ENCODE measurements around the gene RLN3. TPM values are rescaled to one million over a fixed set of nuclear protein-coding genes. Genes with fewer than 3 reads are reported as not detected.
A peak's percentile ranks its signal among the peaks of the same experiment; 100 is the strongest.

Gene RLN3
- total RNA-seq, 4 donors from 2014 or later: not detected

DNA sequence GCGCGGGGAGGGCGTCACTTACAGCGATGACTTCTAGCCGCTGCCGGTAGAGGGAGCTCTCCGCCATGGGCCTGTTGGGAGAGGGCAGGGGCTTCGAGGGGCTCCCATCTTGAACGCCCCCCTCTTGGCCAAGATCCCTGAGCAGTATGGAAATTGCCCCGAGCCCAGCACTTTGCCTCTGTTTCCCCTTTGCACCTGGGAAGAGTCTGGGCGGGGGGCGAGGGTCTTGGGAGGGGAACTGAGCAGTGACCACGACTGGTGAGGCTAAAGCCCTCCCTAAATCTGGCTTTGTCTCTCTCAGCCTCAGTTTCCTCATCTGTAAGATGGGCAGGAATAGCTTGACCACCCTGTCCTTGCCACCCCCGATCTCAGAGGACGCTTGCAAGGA is 31.1 kb downstream of the RLN3 start:
- H3K27me3 ChIP-seq: peaks cover 0 to 74% (median 6%) of the 10 kb centered on the region in 4 donors
- H3K36me3 ChIP-seq: no peaks in the 10 kb centered on the region
- H3K4me3 ChIP-seq: no peak overlapping the region
- TF ChIP-seq, protein P1, sequence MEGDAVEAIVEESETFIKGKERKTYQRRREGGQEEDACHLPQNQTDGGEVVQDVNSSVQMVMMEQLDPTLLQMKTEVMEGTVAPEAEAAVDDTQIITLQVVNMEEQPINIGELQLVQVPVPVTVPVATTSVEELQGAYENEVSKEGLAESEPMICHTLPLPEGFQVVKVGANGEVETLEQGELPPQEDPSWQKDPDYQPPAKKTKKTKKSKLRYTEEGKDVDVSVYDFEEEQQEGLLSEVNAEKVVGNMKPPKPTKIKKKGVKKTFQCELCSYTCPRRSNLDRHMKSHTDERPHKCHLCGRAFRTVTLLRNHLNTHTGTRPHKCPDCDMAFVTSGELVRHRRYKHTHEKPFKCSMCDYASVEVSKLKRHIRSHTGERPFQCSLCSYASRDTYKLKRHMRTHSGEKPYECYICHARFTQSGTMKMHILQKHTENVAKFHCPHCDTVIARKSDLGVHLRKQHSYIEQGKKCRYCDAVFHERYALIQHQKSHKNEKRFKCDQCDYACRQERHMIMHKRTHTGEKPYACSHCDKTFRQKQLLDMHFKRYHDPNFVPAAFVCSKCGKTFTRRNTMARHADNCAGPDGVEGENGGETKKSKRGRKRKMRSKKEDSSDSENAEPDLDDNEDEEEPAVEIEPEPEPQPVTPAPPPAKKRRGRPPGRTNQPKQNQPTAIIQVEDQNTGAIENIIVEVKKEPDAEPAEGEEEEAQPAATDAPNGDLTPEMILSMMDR (IDR thresholded peaks at IDR 0.05): peak in 5 of 6 experiments; percentile 14 to 55 (median 42)
- no peak for TF ChIP-seq POLR2A (IDR thresholded peaks at IDR 0.05)
- H3K27ac ChIP-seq: no peak overlapping the region
- H3K9me3 ChIP-seq: no peaks in the 10 kb centered on the region
- intact Hi-C loops (cut with DNase I): no loop called here
- H3K4me1 ChIP-seq: peaks cover 8 to 32% (median 12%) of the 10 kb centered on the region in 3 donors
- WGBS, 2 donors: 21 to 80% methylated on average over 2 to 12 of the region's 15 CpGs
- DNase-seq: no peak

DNA sequence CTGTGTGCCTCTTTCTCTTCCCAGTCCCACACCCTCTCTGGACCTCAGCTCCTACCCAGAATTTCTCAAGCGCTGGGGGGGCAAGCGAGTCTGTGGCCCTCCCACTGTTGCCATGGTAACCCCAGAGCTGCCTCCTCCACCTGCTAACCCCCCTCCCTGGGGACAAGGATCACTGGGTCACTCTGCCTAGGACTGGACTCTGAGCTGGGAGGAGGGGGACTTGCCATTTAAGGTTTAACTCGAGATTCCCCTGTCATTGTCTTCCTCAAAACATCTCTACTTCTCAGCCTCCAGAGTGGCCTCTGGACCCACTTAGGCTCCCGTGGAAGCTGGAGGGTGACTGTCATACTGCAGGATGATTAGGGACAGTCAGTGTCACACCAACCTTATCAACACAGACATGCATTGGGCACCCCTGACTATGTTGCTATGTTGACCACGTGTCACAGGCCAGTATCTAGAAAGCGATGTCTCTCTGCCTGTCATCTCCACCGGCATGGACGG is 31.8 kb downstream of the RLN3 start:
- Histone ChIP-seq H3K36me3 (no peaks in the 10 kb centered on the region), H3K27me3 (peaks cover 0 to 74% (median 6%) of the 10 kb centered on the region in 4 donors), H3K9me3 (no peaks in the 10 kb centered on the region), H3K27ac (no peak overlapping the region), H3K4me3 (no peak overlapping the region), H3K4me1 (peaks cover 8 to 32% (median 12%) of the 10 kb centered on the region in 3 donors)
- 52 to 54% methylated on average over 6 to 8 of the region's 8 CpGs for WGBS, 2 donors
- intact Hi-C loops (cut with DNase I): no loop called here
- TF ChIP-seq POLR2A (IDR thresholded peaks at IDR 0.05): no peak
- TF ChIP-seq, protein P1 (IDR thresholded peaks at IDR 0.05): no peak
- DNase-seq: no peak

DNA sequence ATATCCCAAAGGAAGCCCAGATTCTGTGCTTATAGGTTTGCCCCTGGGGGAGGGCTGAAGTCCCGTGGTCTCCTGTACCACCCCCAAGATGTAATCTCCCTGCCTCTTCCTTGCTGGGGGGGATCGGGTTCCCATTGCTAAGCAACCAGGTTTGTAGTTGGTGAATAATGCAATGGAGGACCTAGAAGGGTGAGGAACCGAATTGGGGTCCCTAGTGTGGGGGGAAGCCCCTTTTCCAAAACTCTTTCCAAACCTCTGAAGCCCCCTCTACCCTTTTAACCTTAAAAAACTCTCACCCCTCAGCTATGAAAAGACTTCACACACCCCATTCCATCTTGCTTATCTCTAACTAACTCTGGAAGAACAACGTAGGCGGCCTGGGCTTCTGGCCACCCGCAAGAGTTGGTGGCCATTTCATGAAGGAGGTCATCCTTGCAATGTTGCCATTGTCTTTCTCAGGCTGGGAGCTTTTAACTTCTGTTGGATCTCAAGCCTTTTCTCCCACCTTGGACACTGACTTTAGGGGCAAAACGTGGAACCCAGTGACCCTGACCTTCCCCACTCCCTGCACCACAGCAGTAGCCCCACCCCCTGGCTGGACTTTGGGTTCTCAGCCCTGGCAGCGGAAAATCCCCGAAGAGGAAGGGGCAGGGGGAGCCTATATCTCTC is 33.3 kb downstream of the RLN3 start:
- no peak for DNase-seq
- H3K9me3 ChIP-seq: no peaks in the 10 kb centered on the region
- no peak for TF ChIP-seq POLR2A (IDR thresholded peaks at IDR 0.05)
- TF ChIP-seq, protein P1 (IDR thresholded peaks at IDR 0.05): no peak
- H3K27ac ChIP-seq: no peak overlapping the region
- no peaks in the 10 kb centered on the region for H3K36me3 ChIP-seq
- intact Hi-C loops (cut with DNase I): no loop called here
- H3K27me3 ChIP-seq: peaks cover 0 to 74% (median 6%) of the 10 kb centered on the region in 4 donors
- WGBS, 2 donors: 50 to 53% methylated on average over 6 of the region's 9 CpGs
- no peak overlapping the region for H3K4me3 ChIP-seq
- peaks cover 8 to 32% (median 12%) of the 10 kb centered on the region in 3 donors for H3K4me1 ChIP-seq

DNA sequence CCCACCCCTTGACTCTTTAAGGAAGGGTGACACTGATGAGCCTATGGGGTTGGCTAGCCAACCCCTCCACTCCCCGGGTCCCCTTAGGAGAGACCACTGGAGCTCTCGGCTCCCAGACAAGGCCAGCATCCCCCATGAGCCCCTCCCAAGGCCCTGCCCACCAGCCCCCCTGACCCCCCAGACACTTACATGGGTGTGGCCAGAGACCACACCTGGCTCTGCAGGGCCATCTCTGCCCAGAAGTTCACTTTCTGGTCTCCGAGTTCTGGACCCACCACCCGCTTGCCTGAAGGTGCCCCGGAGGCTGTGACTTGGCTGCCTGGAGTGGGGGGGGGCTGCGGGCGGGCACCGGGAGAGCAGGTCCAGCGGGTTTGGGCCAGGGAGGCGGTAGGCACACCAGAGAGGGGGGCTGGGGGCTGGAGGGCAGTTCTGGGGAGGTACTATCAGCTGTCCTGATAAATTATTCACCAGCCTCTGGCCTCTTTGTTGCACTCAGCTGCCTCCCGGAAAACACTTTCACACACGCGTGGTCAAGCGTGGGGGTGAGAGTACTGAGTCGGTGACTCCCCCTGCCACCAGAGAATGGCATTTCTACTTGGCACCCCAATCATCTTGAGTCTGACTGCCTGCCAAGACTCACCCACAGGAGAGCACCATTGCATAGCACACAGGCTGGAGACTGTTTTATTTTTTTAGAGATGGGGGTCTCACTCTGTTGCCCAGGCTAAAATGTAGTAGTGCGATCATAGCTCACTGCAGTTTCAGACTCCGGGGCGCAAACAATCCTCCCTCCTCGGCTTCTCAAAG is 34.0 kb downstream of the RLN3 start, which contains the start of gene PALM3:
Gene PALM3 (minus strand): TSS at position 326 of the 807 bp plus-strand sequence. CDS start 96 bp downstream, at position 230.
- no peak for DNase-seq
- Histone ChIP-seq H3K4me3 (no peak within 1 kb of the TSS), H3K36me3 (no peaks in the 10 kb centered on the region), H3K4me1 (peaks cover 8 to 29% (median 12%) of the 10 kb centered on the region in 3 donors), H3K27ac (no peak within 1 kb of the TSS), H3K9me3 (no peaks in the 10 kb centered on the region), H3K27me3 (peaks cover 0 to 67% (median 6%) of the 10 kb centered on the region in 4 donors)
- 52 to 62% methylated on average over 4 to 5 of the region's 19 CpGs for WGBS, 2 donors
- no peak for TF ChIP-seq POLR2A (IDR thresholded peaks at IDR 0.05)
- TF ChIP-seq, protein P1 (IDR thresholded peaks at IDR 0.05): no peak
- intact Hi-C loops (cut with DNase I): no loop called here

DNA sequence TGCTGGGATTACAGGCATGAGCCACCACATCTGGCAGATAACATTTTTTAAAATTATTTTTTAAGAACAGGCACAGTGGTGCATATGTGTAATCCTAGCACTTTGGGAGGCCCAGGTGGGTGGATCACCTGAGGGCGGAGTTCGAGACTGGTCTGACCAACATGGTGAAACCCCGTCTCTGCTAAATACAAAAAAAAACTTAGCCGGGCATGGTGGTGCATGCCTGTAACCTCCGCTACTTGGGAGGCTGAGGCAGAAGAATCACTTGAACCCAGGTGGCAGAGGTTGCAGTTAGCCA is 34.6 kb downstream of the RLN3 start:
- Histone ChIP-seq H3K27ac (no peak overlapping the region), H3K4me3 (no peak overlapping the region), H3K9me3 (no peaks in the 10 kb centered on the region), H3K4me1 (peaks cover 8 to 23% (median 11%) of the 10 kb centered on the region in 3 donors), H3K36me3 (no peaks in the 10 kb centered on the region), H3K27me3 (peaks cover 0 to 62% (median 6%) of the 10 kb centered on the region in 4 donors)
- DNase-seq: no peak
- intact Hi-C loops (cut with DNase I): no loop called here
- TF ChIP-seq POLR2A (IDR thresholded peaks at IDR 0.05): no peak
- TF ChIP-seq, protein P1 (IDR thresholded peaks at IDR 0.05): no peak
- 57 to 61% methylated on average over 5 of the region's 5 CpGs for WGBS, 2 donors

Measured in esophagus squamous epithelium (tissue), 5 donors.